Lower leg skin (tissue), 4 donors: ENCODE measurements around the gene ADORA1. TPM values are rescaled to one million over a fixed set of nuclear protein-coding genes. Genes with fewer than 3 reads are reported as not detected.

ENCODE experiments used
- DNase-seq, 2 donors: peaks; one replicate each; pipeline ENCODE4 v3.0.0-alpha.2; 2019; ENCODE audit warnings: low spot score in 2 of 2
- H3K4me3 ChIP-seq: fragments of 200-600 bp; sonication (generic); 2 replicates; pipeline ENCODE4 v1.5.1; 2017; ENCODE audit warnings: mild to moderate bottlenecking, low read depth; ENCODE audit not compliant: poor library complexity, severe bottlenecking
- POLR2A ChIP-seq, 2 donors: fragments of 450-650 bp; IDR thresholded peaks; one replicate each; pipeline ENCODE4 v1.6.1; 2016 to 2017; ENCODE audit warnings: antibody characterized with exemption in 2 of 2, mild to moderate bottlenecking in 1 of 2, moderate library complexity in 1 of 2
- WGBS, 2 donors: methylation state at CpG; one replicate each; pipeline ENCODE4 v1.1.5; 2018; 5-methylcytosine and 5-hydroxymethylcytosine counted together
- intact Hi-C: fragments of 100-400 bp; cut with DNase I; formaldehyde crosslinking; loops from one replicate; pipeline ENCODE4 v1.15.0; 2023; ENCODE audit warnings: low total_unique reads
- total RNA-seq, 4 donors: library from RNA; depleted of rRNA; stranded (reverse); fragments of >200 nt; gene quantifications; one replicate each; pipeline ENCODE4 v1.1.0, GENCODE V29; 2016
- TF ChIP-seq, protein P1 (sequence below), 3 donors: fragments of 450-650 bp; IDR thresholded peaks; one replicate each; pipeline ENCODE4 v1.5.1; 2016; ENCODE audit warnings: antibody characterized with exemption in 3 of 3, mild to moderate bottlenecking in 3 of 3, moderate library complexity in 2 of 3

ADORA1 gene
- total RNA-seq, 4 donors from 2014 or later: 1.8 to 7.7 (median 5.3) TPM

DNA sequence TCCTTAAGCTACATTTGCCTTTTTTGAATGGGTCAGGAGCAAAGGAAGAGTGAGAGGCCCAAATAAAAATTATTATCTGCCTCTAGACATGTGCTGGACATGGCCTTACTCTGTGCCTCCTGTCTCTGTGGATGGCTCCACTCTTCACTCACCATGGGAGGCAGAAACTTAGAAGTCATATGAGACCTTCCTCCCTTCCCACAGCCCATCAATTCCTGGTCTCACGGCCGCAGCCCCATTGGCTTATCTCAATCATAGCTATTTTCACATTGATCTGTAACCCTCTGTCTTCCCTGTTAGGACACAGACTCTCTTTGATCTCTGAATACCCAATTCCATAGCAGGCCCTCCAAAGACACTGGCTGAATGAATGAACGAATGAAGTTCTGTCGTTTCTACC lies 14.2 kb upstream of the ADORA1 start:
- no peak for TF ChIP-seq POLR2A (IDR thresholded peaks at IDR 0.05)
- TF ChIP-seq, protein P1, sequence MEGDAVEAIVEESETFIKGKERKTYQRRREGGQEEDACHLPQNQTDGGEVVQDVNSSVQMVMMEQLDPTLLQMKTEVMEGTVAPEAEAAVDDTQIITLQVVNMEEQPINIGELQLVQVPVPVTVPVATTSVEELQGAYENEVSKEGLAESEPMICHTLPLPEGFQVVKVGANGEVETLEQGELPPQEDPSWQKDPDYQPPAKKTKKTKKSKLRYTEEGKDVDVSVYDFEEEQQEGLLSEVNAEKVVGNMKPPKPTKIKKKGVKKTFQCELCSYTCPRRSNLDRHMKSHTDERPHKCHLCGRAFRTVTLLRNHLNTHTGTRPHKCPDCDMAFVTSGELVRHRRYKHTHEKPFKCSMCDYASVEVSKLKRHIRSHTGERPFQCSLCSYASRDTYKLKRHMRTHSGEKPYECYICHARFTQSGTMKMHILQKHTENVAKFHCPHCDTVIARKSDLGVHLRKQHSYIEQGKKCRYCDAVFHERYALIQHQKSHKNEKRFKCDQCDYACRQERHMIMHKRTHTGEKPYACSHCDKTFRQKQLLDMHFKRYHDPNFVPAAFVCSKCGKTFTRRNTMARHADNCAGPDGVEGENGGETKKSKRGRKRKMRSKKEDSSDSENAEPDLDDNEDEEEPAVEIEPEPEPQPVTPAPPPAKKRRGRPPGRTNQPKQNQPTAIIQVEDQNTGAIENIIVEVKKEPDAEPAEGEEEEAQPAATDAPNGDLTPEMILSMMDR (IDR thresholded peaks at IDR 0.05): no peak
- 75 to 90% methylated on average over 4 of the region's 4 CpGs for WGBS, 2 donors
- intact Hi-C loops: no loop called here
- peak in 1 of 2 donors; percentile 31 for DNase-seq
- no peak overlapping the region for H3K4me3 ChIP-seq

DNA sequence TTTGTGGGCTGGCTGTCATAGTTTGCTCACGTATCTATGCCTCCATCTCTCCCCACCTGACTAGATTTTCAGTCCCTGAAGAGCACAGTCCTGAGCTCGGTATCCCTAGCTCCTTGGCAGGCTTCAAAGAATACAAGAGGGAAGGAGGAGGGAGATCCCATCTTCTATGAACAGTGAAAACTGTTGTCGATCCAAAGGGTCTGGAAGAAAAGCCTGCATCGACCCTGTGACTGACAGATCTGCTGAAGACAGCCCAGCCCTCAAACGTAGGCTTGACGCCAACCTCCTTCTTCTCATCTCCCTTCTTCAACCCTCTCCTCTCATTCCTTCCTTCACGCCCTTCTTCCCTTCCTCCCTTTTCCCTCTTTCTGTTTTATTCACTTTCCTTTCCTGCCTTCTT lies 13.3 kb upstream of the ADORA1 start:
- intact Hi-C loops: no loop called here
- H3K4me3 ChIP-seq: no peak overlapping the region
- 78 to 79% methylated on average over 7 of the region's 7 CpGs for WGBS, 2 donors
- TF ChIP-seq, protein P1 (IDR thresholded peaks at IDR 0.05): no peak
- DNase-seq: peak in 1 of 2 donors; percentile 36

DNA sequence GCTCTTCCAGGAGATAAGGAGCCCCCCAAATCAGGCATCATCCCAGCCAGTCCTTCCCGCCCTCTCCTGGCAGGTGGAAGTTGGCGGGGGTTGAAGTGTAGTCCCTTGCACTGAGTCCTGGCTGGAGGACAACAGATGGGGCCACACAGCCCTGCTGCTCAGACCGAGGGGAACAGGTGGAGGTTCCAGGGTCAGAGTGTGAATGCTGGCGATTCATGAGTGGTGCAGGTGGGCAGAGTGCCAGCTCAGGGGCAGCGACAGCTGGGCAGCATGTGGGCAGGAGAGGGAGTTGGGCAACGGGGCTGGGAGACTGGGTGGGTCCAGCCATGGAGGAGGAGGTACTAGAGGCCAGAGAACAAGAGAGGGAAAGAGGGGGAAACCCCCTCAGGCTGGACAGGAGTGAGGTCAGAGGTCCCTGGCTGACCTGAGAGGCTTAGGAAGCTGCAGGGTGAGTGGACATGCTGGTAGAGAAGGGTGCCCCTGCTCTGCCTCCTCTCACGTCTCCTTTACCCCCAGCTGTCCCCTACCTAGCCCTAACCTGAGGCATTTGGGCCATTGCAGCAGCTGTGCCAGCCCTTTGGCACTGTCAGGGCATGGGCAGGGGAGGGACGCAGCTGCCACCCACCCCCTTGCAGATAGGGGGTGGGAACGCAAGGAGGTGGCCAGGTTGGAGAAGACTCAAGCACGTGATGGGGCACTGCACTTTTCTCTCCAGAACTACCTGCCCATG lies 11.3 kb upstream of the ADORA1 start:
- no peak overlapping the region for H3K4me3 ChIP-seq
- DNase-seq: peak; percentile 8 to 83
- no peak for TF ChIP-seq POLR2A (IDR thresholded peaks at IDR 0.05)
- TF ChIP-seq, protein P1 (IDR thresholded peaks at IDR 0.05): no peak
- 63 to 68% methylated on average over 10 of the region's 10 CpGs for WGBS, 2 donors
- intact Hi-C loops: loop anchor here (5.0 kb wide), 1 partner anchor 106 kb away; no protein-coding TSS in a partner anchor

DNA sequence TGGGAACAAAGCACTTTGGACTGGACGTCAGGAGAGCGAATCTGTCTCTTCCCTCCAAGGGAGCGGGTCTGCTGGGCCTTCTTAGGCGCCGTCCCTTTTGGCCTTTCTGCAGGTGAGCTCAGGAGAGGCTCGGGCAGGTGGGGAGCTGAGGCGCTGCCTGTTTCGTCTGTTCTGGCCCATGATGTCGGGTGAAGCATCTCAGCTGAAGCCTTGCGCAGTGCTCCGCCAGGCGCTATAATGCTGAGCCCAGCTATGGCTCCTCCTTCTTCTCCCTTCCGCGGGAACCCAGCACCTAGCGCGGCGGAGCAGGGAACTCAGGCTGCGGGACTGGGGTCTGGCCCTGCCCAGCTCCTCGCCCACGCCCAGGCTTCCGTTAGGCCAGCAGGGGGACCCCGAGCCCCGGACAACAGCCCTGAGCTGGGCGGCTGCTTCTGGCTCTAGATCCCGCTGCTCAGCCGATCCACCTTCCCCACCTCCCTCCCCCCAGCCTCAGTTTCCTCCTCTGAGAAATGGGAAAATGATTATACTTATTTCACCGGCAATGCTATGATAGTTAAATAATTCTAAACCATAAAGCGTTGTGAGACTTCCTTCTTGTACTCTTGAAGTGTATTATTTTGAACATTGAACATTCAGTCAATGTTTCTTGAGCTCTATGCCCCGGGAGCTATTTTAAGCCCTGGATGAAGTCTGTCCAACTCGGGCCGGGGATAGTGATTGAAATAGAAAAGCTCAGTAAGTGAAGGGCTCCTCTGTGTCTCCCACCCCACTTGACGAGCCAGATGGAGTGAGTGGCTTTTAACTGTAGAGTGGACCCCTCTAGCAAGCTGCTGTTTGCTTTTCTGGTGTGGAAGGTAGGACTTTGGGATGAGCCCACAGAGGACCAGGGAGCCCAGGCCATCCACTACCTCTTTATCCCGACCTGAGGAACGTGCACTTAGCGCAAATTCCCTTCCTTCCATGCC lies 9.6 kb upstream of the ADORA1 start:
- no peak overlapping the region for H3K4me3 ChIP-seq
- DNase-seq: peak; percentile 48 to 88
- intact Hi-C loops: loop anchor here (5.0 kb wide), 1 partner anchor 104 kb away; no protein-coding TSS in a partner anchor
- TF ChIP-seq, protein P1 (IDR thresholded peaks at IDR 0.05): no peak
- no peak for TF ChIP-seq POLR2A (IDR thresholded peaks at IDR 0.05)
- WGBS, 2 donors: 25 to 28% methylated on average over 29 to 35 of the region's 35 CpGs

DNA sequence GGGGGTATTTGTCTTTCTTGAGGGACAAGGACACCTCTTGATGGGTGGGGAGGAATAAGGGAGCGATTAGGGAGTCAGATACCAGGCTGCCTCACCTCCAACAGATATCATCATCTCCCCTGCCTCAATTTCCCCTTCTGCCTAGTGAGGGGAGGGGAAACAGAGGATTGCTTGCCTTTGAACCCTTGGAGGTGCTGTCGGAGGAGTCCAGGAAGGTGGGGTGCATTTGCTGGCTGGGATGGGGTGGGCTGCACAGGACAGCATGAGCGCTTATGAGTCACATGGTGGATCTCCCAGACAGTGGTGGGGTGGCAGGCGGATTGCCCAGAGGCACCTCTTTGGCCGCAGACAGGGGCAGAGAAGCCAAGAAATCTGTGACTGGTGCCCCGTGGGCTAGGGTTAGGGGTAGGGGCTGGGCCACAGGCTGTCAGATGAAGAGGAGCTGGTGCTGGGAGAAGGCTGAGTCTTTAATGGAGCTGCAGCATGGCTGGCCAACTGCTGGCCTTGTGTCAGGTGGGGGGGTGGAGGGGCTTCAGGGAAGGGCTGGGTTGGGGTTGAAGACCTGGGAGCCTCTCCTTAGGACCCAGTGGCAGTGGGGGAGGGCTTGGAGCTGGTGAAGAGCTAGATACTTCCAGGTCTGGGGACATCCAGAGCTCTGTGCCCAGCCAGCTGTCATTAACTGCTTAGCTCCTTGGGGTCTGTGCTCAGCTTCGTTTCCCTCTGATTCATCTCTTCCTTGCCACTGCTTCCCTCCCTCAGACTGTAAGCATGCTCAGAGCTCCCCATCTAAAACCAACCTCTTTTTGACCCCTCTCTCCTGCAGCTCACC lies 7.0 kb upstream of the ADORA1 start:
- intact Hi-C loops: no loop called here
- peak in 1 of 2 donors; percentile 56 for DNase-seq
- WGBS, 2 donors: 74 to 79% methylated on average over 7 of the region's 7 CpGs
- no peak for TF ChIP-seq POLR2A (IDR thresholded peaks at IDR 0.05)
- TF ChIP-seq, protein P1 (IDR thresholded peaks at IDR 0.05): no peak
- H3K4me3 ChIP-seq: no peak overlapping the region
